Suprapubic skin (tissue), 4 donors: ENCODE measurements around the gene C6orf62. TPM values are rescaled to one million over a fixed set of nuclear protein-coding genes. Genes with fewer than 3 reads are reported as not detected.

Source experiments
- DNase-seq, 2 donors: peaks; one replicate each; pipeline ENCODE4 v3.0.0-alpha.2; 2019; ENCODE audit warnings: low spot score in 2 of 2
- H3K27ac ChIP-seq: fragments of 200-600 bp; sonication (generic); one replicate; pipeline ENCODE4 v1.5.1; 2019
- H3K27me3 ChIP-seq: fragments of 200-600 bp; sonication (generic); one replicate; pipeline ENCODE4 v1.5.1; 2019
- H3K36me3 ChIP-seq: fragments of 200-600 bp; sonication (generic); one replicate; pipeline ENCODE4 v1.5.1; 2019
- H3K4me1 ChIP-seq: fragments of 200-600 bp; sonication (generic); one replicate; pipeline ENCODE4 v1.5.1; 2019
- H3K4me3 ChIP-seq: fragments of 200-600 bp; sonication (generic); one replicate; pipeline ENCODE4 v1.5.1; 2019; ENCODE audit warnings: mild to moderate bottlenecking
- H3K9me3 ChIP-seq: fragments of 200-600 bp; sonication (generic); one replicate; pipeline ENCODE4 v1.5.1; 2019
- CTCF ChIP-seq, 2 donors: fragments of 200-600 bp in 1 of 2; fragments of 450-650 bp in 1 of 2; sonication (generic) in 1 of 2; IDR thresholded peaks; one replicate each; pipeline ENCODE4 v1.5.1; 2016 to 2019; ENCODE audit warnings: antibody characterized with exemption in 2 of 2, mild to moderate bottlenecking in 1 of 2, moderate library complexity in 1 of 2
- EP300 ChIP-seq: sonication (generic); formaldehyde crosslinking; IDR thresholded peaks from one replicate; pipeline ENCODE4 v1.6.1; 2017; ENCODE audit warnings: antibody characterized with exemption
- POLR2A ChIP-seq, 2 donors: fragments of 450-650 bp; IDR thresholded peaks; one replicate each; pipeline ENCODE4 v1.6.1; 2017; ENCODE audit warnings: antibody characterized with exemption in 2 of 2, mild to moderate bottlenecking in 2 of 2, moderate library complexity in 2 of 2
- POLR2AphosphoS5 ChIP-seq, 3 donors: sonication (generic); formaldehyde crosslinking; IDR thresholded peaks; one replicate each; pipeline ENCODE4 v1.6.1; 2017; ENCODE audit warnings: antibody characterized with exemption in 3 of 3
- WGBS: methylation state at CpG from one replicate; pipeline ENCODE4 v1.1.5; 2018; 5-methylcytosine and 5-hydroxymethylcytosine counted together
- total RNA-seq, 4 donors: library from RNA; depleted of rRNA; stranded (reverse); fragments of >200 nt; gene quantifications; one replicate each; pipeline ENCODE4 v1.1.0, GENCODE V29; 2016

The C6orf62 gene
- total RNA-seq, 4 donors from 2014 or later = 36.5 to 69.2 (median 55.5) TPM

DNA sequence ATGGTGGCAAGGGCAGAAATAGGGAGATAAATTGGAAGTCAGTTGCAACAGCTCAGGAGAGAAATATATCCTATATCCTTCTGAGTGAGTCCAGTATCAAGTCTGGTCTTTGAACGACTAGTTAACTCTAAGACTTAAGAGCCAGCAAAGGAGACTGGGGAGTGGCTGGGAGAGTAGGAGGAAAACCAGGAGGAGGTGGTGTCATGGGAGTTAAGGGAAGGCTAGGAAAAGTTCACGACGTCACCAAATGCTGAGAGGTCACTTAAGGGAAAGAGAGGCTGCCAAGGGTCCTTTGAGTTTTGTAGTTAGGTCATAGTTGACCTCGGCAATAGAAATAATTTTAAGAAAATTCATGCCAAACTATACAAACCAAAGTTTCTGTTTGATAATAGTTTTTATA is 27.0 kb downstream of the C6orf62 start:
- Histone ChIP-seq H3K4me3 (no peak overlapping the region), H3K4me1 (peaks cover 6% of the 10 kb centered on the region), H3K27ac (no peak overlapping the region), H3K36me3 (no peaks in the 10 kb centered on the region), H3K9me3 (no peaks in the 10 kb centered on the region), H3K27me3 (no peaks in the 10 kb centered on the region)
- TF ChIP-seq EP300 (no peak), POLR2AphosphoS5 (IDR thresholded peaks at IDR 0.05) (no peak), POLR2A (IDR thresholded peaks at IDR 0.05) (no peak), CTCF (IDR thresholded peaks at IDR 0.05) (no peak)
- no peak for DNase-seq
- 68% methylated on average over 4 of the region's 4 CpGs for WGBS

- Histone ChIP-seq H3K4me3 (no peak overlapping the region), H3K36me3 (no peaks in the 10 kb centered on the region), H3K4me1 (peaks cover 6% of the 10 kb centered on the region), H3K9me3 (no peaks in the 10 kb centered on the region), H3K27ac (no peak overlapping the region), H3K27me3 (no peaks in the 10 kb centered on the region)
- DNase-seq = no peak
- WGBS = 96% methylated on average over 3 of the region's 3 CpGs
- TF ChIP-seq POLR2A (IDR thresholded peaks at IDR 0.05) (no peak), EP300 (no peak), CTCF (IDR thresholded peaks at IDR 0.05) (no peak), POLR2AphosphoS5 (IDR thresholded peaks at IDR 0.05) (no peak)
Measured at GRCh38 chr6:24691550-24691949, 27.4 kb downstream of the C6orf62 start.

DNA sequence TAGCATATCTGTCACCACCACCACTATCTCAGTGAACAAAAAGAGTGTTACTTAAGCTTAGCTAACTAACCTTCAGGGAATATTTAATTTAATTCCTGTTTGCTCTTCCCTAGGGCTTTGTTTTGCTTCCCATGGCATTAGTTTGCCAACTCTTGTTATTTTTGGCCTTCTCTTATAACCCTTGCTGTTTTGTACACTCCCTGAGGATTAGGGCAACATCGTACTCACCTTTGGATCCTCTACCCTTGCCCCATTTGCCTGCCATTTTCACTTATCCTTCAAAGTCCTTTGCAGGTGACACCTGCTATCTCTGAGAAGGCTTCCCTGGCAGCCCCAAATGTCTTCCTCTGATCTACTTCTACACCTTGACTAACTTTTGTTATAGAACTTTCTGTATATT is 28.4 kb downstream of the C6orf62 start:
- H3K27ac ChIP-seq = no peak overlapping the region
- peaks cover 6% of the 10 kb centered on the region for H3K4me1 ChIP-seq
- DNase-seq = no peak
- no peaks in the 10 kb centered on the region for H3K36me3 ChIP-seq
- H3K9me3 ChIP-seq = no peaks in the 10 kb centered on the region
- H3K4me3 ChIP-seq = no peak overlapping the region
- TF ChIP-seq EP300 (no peak), POLR2A (IDR thresholded peaks at IDR 0.05) (no peak), CTCF (IDR thresholded peaks at IDR 0.05) (no peak), POLR2AphosphoS5 (IDR thresholded peaks at IDR 0.05) (no peak)
- WGBS = 63% methylated on average over 1 of the region's 1 CpG
- no peaks in the 10 kb centered on the region for H3K27me3 ChIP-seq

GRCh38 chr6:24689964-24690363 is 29.0 kb downstream of the C6orf62 start:
- H3K27ac ChIP-seq = no peak overlapping the region
- no peaks in the 10 kb centered on the region for H3K27me3 ChIP-seq
- TF ChIP-seq POLR2AphosphoS5 (IDR thresholded peaks at IDR 0.05) (no peak), CTCF (IDR thresholded peaks at IDR 0.05) (no peak), POLR2A (IDR thresholded peaks at IDR 0.05) (no peak), EP300 (no peak)
- H3K36me3 ChIP-seq = no peaks in the 10 kb centered on the region
- H3K4me3 ChIP-seq = no peak overlapping the region
- 77% methylated on average over 2 of the region's 2 CpGs for WGBS
- no peaks in the 10 kb centered on the region for H3K9me3 ChIP-seq
- no peak for DNase-seq
- peaks cover 6% of the 10 kb centered on the region for H3K4me1 ChIP-seq

GRCh38 chr6:24686946-24687345 is 32.0 kb downstream of the C6orf62 start:
- DNase-seq = no peak
- Histone ChIP-seq H3K27ac (no peak overlapping the region), H3K27me3 (no peaks in the 10 kb centered on the region), H3K4me1 (peaks cover 6% of the 10 kb centered on the region), H3K9me3 (no peaks in the 10 kb centered on the region), H3K4me3 (no peak overlapping the region), H3K36me3 (no peaks in the 10 kb centered on the region)
- WGBS = 92% methylated on average over 4 of the region's 4 CpGs
- TF ChIP-seq POLR2AphosphoS5 (IDR thresholded peaks at IDR 0.05) (no peak), POLR2A (IDR thresholded peaks at IDR 0.05) (no peak), EP300 (no peak), CTCF (IDR thresholded peaks at IDR 0.05) (no peak)
